Measurements from ENCODE around the gene MPV17L2. TPM values are rescaled to one million over a fixed set of nuclear protein-coding genes. Genes with fewer than 3 reads are reported as not detected.

Gene MPV17L2
- total RNA-seq, 1 experiment from 2014 or later = 33.4 TPM

DNA sequence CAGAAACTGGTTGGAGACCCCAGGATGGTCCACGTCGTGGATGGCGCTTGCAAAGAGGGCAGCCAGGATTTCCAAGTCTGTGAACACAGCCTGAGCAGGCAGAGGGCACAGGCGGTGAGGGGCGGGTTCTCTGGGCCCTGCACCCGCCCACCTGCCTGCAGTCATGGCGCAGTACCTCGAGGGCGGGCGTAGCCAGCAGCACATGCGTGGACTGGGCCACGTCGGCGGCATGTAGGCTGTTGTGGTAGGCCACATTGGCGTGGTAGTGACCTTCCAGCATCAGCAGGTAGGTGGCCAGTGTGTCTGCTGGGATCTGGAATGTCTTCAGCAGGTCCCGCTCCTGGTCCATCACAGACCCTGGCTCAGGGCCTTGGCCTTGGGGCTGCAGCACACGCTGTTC is 25.1 kb downstream of the MPV17L2 start:
- no peak for DNase-seq (ENCODE audit: low read depth)

DNA sequence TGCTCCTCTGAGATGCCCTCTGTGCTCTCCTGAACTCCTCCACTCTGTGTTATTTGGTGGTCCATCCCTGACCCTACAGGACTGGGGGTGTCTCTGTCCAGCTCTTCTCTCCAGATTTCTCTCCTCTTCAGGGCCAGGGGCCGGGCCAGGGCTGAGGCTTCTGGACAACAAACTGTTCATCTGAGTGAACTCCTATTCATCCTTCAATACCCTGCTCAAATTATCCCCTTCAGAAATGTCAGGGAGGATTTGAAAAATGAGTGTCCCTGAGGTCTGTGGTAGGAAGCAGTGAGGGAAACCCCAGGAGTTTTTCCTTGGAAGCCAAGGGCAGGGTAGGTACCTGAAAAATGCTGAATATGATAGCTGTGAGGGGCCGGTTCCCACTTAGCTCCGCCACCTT is 25.6 kb downstream of the MPV17L2 start:
- DNase-seq (ENCODE audit: low read depth) = no peak

DNA sequence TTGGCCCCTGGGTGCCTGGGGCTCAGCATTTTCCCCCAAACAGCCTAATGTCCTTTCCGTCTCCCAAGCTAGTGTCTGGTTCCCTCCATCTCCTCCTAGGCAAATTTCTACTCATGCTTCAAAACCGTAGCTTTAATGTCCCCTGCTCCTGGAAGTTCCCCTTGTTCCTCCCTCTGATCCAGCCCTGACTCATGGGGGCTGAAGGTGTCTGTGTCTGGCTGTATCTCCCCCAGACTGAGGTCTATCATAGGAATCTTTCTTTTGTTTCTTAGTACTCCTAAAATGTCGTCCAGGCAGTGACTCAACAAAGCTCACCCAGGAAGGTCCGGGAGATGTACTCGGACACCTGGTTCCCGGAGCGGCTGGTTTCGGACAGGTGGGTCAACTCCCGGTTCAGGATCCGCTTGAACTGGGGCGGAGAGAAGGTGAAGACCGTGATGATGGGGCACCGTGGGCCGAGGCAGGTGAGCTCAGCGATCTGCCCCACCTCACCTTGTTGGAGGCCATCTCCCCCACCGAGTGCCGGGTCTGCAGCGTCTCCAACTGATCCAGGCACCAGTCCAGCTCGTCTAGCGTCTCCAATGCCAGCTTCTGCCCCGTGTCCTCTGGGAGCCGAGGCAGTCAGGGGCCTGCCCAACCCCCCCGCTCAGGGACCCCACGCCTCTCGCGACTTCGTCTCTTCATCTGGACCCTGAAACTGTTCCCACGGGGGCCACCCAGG is 27.1 kb downstream of the MPV17L2 start:
- DNase-seq (ENCODE audit: low read depth) = peak; percentile 39

DNA sequence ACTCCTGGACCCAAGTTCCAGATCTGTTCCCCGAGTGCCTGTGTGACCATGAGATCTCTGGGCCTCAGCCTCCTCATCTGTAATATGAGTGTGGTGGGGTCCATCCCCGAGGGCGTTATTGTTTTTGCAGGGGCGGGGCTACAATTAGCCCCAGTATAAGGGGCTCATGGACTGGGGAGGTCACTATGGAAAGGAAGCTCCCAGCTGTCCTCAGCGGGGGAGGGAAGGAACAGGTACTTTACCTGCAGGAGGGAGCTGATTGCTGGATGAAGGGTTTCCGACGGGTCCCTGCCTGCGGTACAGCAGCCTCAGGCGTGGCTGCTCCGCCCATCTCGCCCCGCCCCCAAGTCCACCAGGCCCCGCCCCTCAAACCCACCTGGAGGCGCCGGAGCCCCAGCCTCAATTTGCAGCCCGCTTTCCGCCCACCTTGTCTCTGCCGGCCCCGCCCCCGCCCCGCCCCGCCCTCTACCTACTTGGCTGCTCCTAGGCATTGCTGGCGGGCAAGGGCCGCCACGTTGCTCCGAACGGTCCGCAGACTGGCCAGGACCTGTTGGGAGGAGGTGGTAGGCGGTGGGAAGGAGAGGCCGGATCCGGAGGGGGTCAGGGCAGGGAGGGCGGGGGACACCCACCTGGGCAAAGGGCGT is 27.7 kb downstream of the MPV17L2 start:
- no peak for DNase-seq (ENCODE audit: low read depth)

DNA sequence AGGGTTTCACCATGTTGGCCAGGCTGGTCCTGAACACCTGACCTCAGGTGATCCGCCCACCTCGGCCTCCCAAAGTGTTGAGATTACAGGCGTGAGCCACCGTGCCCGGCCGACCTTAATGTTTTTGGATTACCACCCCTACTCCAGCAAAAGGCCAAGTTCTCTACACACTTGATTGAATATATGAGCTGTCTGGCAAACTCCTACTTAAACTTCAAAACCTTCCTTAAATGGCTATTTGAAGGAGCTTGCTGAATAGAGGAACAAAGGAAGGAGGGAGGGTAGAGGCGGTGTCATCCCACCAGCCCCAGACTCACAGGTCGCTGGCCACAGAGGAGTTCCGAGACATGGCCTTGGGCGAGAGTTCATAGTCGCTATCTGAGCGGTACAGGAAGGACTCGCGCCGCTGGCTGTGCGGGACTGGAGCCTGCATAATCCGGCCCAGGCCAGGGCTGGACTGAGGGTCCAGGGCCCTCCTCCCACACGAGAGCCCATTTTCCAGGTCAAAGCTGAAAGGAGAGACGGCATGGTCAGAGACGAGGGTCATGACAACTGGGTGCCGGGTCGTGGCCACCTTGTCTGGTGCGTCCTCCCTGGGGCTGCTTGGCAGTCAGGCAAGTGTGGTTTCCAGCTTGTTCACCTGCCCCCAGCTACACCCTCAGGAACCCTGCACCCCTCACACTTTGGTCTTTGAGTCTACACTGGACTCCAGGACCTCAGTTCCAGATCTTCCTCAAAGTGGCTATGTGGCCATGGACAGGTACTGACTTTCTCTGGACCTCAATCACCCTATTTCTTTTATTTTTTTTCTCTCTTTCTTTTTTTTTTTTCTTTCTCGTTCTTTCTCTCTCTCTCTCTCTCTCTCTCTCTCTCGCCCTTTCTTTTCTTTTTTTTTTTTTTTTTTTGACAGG is 29.1 kb downstream of the MPV17L2 start:
- DNase-seq (ENCODE audit: low read depth) = no peak

DNA sequence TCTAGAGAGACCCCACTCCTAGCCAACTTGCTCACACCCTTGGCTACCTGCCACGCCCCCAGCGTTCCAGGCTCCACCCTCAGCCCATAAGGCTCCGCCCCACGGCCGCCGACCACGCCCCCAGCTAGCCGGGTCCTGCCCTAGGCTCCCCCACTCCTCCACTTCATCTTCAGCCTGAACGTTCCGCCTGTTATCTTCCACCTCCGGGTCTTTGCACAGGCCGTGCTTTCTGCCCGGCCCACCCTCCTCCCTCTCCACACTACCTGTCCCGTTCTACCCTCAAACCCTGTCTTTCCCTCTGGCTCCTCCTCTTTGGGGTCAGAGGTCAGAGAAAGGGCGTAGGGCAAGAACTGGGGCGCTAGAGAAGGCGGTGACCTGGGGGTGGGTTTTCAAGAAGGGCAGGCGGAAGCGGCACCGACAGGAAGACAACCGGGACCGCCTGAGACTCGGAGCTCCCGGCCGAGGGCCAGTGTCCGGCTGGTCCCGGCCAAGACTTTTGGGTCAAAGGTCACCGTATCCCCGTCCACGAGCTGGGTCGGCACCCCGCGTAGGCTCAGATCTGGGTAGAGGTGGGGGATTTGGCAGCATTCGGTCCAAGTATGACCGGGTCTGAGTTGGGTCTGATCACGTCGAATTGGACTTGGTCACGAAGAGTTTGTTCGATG is 31.0 kb downstream of the MPV17L2 start:
- DNase-seq (ENCODE audit: low read depth) = peak; percentile 30

DNA sequence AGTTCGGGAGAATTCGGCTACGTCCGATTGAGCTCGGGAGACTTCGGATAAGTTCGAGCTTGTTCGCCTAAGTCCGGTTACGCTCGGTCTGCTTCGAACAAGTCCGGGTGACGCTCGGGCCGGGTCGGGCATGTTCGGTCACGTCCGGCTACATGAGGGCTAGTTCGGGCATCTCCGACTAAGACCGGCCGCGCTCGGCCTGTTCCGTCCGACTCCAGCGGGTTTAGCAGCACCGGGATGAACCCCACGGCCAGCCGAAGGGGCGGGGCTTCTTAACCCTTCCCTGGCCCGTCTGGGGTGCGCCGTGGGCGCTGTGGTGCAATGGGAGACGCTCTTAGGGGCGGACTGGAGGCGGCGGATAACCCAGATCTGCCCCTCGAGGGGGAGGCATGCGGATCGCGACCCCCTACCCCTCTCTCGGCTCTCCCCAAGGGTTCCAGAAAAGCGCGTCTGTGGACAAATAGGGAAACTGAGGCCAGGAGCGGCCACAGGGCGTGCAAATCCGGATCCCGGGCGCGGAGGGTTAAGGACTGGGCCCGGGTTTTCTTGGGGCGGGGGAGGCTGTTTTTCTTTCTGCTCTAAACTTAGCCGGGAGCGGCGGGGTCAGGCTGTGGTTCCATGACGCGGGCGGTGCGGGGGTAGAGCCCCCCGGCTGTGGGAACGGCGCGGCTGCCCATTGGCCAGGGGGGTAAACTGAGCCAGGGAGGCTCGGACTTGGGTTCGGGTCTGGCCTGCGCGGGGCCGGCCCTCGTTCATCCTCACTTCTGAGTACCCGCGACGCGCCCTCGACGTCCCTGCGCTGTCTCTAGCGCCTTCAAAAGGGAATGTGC is 31.7 kb downstream of the MPV17L2 start:
- peak; percentile 97 for DNase-seq (ENCODE audit: low read depth)

DNA sequence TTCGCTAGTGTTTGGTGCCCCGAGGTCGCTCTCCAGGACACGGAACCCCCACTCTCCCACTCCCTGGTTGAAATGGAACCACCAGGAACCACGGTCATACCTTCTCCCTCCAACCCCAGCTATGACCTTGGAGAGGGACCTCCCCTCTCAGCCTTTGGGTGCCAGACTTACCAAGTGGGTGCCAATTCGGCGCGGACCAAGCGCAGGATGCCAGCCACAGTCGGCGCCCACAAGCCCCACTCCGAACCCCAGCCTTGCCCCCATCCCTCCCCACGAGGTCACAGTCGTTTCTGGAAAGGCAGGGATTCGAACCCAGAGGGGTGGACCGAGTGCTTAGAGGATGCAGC is 32.3 kb downstream of the MPV17L2 start:
- DNase-seq (ENCODE audit: low read depth) = no peak

DNA sequence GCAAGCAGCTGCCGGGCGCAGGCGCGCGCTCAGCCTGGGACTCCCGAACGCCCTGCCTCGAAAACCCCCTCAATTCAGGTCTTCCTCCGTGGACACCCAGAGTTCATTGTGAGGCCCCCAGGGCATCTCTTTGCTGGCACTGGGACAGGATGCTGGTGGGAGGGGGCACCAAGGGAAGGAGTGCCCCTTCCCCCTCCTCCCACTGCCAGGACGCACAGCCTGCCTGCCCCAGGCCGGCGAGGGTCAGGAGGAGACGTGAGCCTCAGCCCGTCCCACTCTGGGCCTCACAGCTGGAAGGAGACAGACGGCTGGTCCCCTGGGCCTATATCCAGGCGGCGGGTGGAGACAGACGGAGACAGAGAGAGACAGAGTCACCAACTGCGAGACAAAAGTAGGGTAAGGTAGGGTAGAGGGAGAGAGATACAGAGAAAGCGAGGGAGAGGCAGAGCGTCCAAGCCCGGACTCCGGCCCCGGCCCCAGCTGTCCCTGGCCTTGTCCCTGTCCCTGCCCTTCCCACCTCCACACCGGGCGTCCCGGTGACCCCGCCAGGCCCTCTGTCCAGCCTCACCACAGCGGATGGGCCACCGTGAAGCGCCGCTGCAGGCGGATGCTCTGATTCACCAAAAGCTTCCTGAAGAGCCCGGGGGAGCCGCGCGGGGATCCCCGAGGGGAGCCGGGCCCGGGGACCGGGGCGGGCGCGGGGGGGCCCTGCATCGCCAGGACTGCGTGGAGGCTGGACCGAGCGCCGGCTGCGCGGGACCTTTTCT is 32.9 kb downstream of the MPV17L2 start, which contains the start of gene PDE4C:
PDE4C (minus strand) TSS at position 737 of the 767 bp plus-strand sequence; CDS start at position 714, 23 bp downstream.
- peak; percentile 51 for DNase-seq (ENCODE audit: low read depth)

DNA sequence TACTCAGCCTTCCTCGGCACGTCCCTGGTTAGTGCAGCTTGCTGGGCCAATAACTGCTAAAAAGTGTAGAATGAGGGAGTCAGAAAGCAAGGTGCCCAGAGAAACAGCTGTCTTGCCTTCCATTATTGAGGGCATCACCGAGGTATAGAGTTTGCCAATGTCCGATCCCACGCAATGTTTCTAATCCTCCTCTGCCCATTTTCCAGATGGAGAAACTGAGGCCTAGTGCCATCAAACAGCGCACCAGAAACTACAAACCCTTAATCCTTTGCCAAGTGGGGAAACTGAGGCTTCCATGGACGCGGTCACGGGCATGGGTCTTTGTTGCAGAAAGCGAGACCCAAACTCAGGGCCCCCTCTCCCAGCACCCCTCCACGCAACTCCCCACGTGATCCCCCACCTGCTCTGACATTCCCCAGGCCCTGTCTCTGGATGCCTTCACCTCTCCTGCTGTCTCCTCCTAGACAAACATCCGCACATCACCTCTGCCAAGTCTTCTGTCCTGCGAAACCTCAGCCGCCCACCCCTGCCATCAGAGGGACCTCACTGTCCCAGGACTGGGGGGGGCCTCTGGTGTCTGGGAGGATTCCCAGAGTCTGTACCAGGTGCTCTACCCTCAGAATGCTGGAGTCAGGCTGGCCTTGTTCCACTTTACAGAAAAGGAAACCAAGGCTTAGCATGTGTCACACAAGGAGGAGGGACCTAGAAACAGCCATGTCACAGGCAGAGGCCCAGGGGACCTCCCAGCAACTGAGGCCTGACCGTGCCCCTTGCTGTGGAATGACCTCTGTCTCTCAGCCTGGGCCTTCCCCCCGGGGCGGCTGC is 34.1 kb downstream of the MPV17L2 start:
- DNase-seq (ENCODE audit: low read depth) = no peak

DNA sequence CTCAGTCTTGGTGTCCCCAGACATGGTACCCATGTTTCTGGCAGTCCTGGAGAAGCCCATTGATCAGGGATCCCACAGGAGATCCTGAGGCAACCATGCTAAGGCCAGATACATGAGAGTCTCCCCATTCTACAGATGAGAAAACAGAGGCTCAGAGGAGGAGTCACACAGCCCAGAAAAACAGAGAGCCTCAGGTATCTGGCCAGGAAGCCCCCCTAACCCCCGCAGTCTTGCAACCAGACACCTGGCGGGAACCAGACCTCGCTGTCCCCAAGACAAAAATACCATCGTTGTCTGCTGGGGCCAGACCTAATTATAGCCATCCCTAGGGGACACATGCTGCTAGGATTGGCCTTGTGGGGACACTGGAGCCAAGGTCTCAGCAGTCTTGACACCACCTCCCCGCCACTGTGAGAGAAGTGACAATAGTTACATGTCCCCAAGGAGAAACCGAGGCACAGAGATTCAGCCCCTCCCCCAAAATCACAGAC is 34.8 kb downstream of the MPV17L2 start:
- no peak for DNase-seq (ENCODE audit: low read depth)

DNA sequence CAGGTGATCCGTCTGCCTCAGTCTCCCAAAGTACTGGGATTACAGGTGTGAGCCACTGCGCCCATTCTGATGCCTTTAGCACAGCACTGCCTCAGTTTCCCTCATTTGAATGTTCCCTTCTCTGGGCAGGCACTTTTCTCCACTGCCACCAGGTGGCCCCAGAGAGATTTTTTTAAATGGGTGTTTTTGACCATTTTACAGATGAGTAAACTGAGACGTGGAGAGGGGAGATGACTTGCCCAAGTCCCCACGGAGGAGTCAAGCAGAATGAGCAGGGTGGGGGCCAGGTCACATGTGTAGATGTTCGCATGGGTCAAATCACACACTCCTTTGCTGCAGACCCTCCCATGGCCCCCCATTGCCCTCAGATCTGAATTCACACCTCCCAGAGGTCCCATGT is 36.5 kb downstream of the MPV17L2 start:
- no peak for DNase-seq (ENCODE audit: low read depth)

DNA sequence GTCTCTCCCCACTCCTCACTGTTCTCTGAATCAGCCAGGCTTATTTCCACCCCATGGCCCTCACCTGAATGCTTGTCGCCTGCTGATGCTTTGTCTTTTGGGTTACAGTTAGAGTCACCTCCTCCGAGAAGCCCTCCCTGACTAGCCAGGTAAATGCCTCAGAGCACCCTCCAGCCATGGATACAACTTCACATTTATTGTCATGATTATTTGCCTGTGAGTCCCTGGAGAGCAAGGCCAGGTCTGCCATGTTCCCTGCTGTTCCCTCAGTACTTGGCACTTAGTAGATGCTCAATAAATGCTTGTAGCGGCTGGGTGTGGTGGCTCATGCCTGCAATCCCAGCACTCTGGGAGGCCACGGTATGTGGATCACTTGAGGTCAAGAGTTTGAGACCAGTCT is 36.9 kb downstream of the MPV17L2 start:
- no peak for DNase-seq (ENCODE audit: low read depth)

DNA sequence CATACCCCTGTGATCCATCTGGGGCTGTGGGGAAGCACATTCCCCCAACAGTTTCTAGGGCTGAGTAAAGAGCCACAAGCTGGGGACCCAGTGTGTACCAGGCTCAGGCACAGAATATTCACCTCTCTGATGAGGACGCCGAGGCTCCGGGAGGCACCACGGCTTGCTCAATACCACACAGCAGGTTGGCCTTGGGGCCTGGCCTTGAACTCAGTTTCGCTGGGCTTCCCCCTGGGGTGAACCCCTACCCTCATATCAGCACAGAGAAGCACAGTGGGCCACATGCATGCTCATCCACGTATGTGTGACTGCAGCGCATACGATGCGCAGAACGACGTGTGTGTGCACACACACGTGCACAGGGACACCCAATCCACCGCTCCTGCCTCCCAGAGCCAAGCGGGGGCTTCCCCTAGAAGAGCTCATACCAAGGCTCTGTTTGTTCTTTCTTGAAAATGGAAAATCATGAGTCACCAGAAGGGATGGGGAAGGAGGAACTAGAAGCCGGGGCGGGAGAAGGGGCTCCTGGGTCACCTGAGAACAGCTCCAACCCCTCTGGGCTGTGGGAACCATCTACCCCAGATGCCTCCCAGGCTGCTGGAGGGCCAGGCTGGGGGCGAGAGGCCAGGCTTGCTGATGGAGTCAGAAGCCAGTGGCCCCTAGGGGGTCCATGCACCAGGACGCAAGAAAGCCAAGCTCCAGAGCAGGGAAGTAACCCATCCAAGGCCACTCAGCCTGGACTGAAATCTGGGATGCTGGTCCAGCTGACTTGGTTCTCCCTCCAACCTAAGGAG is 38.1 kb downstream of the MPV17L2 start:
- DNase-seq (ENCODE audit: low read depth) = peak; percentile 40

DNA sequence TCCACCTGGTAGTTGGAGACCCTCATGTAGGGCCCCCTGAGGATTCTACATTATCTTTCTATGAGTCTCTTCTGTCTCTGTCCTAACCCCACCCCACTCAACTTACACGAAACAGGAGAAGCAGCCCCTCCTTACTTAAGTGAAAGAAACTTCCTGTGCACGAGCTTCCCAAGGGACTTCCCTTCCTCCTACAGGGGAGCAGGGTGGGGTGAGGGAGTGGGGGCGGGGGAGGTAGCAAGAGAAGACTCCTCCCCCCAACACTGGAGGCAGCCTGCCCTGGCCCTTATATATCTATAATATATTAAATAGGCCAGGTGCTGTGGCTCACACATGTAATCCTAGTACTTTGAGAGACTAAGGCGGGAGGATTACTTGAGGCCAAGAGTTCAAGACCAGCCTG is 38.8 kb downstream of the MPV17L2 start:
- no peak for DNase-seq (ENCODE audit: low read depth)

DNA sequence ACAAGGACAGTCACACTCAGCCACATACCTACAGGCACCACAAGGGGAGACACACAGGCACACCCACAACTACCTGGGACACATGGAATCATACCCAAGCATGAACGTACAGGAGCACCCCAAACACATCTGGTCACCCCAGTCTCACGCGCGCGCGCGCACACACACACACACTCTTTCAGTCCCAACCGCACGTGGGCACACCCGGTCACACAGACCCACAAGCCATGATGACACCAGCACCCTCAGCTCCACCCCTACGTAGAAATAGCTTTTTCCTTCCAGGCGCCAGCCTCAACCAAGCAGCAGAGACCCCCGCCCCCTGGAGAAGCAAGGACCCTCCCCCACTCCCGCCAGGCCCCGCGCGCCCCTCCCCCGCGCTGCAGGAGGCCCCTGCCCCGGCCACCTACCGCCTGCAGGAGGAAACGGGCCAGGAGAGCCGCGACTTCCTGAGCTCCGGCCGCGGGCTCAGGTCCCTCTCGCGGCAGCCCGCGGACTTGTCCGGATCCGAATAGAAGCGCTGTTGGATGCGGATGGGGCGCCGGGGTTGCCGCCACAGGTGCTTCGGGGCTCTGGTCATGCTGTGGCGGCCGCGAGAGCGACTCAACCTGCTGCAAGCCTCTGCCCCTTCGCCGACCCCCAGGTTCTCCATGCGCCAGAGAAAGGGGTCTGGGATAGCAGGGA is 39.7 kb downstream of the MPV17L2 start:
- no peak for DNase-seq (ENCODE audit: low read depth)

DNA sequence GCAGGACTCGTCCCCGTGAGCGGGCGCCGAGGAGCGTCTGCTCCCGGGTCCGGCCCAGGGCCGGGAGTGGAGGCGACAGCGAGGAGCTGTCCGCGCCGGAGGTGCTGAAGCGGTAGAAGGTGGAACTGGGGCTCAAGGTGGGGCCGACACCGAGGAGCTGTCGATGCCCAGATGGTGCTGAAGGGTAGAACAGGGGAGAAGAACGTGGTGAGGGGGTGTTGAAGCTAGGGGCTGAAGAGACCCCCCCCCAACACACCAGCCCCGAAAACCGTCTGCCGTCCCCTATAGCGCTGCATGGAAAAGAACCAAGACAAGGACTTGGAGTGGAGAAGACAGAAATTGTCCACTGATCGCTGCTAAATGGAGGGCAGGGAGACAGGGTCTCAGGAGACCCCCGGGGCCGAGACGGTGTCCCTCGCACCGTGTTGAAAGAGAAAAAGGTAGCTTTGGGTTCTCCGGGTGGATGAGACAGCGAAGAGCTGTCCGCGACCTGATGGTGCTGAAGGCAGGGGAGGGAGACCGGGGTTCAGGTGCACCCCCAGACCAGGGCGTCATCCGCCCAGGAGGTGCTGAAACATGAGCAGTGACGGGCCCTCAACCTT is 40.3 kb downstream of the MPV17L2 start:
- DNase-seq (ENCODE audit: low read depth) = no peak

All from M059J (cell line).